ENCODE results near the gene NGDN.
A peak's percentile ranks its signal among the peaks of the same experiment; 100 is the strongest.
"Not testable (repeated sequence)": the region's sequence is repeated elsewhere in the genome, so short reads cannot be mapped to it uniquely, and the experiment has no call there.

Gene NGDN

GRCh38 chr14:23469127-23469905 lies at the start of gene NGDN:
NGDN (plus strand) TSS chr14:23469703; CDS start chr14:23469716, 13 bp downstream.
- peak; percentile 100 for DNase-seq

- DNase-seq, result no peak
These were observed 47.9 kb upstream of the NGDN start for GRCh38 chr14:23421594-23421993.

GRCh38 chr14:23423657-23424056 lies 45.8 kb upstream of the NGDN start:
- no peak for DNase-seq

DNA sequence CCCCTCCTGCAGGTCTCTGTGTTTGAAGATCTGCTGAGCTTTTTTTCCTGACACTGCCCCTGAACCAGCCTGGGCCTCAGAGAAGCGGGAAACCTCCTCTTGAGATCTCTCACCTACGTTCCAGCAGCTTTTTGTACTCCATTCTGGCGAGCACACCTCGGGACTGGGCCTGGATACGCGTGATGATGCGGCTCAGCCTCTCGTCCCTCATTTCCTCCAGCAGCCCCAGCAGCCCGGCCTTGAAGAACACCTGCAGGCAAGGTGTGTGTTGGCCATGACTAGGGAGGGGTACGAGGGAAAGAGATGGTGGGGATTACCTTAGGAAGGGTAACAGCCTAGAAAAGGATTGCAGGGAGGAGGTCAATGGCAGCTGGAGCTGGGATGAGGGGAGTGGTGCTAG lies 44.3 kb upstream of the NGDN start:
- DNase-seq, result no peak

GRCh38 chr14:23425798-23426197 lies 43.7 kb upstream of the NGDN start:
- DNase-seq, result not testable (repeated sequence)

- DNase-seq, result no peak
These were observed 40.6 kb upstream of the NGDN start for GRCh38 chr14:23428686-23429495.

GRCh38 chr14:23430016-23430722 lies 39.3 kb upstream of the NGDN start:
- DNase-seq, result no peak

GRCh38 chr14:23430723-23431085 lies 38.8 kb upstream of the NGDN start:
- peak; percentile 10 for DNase-seq

DNA sequence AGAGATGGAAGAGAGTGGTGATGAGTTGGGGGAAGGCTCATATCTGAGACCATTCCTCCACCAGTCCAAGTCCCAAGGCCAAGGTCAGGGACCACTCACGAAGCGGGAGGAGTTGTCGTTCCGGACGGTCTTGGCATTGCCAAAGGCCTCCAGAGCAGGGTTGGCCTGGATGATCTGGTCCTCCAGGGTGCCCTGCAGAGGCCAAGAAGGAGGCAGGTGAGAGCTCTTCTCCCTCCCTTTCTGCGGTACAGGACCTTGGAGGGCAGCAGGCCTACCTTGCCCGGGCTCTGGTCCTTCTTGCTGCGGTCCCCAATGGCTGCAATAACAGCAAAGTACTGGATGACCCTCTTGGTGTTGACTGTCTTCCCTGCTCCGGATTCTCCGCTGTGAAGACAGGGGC lies 38.0 kb upstream of the NGDN start:
- no peak for DNase-seq

DNA sequence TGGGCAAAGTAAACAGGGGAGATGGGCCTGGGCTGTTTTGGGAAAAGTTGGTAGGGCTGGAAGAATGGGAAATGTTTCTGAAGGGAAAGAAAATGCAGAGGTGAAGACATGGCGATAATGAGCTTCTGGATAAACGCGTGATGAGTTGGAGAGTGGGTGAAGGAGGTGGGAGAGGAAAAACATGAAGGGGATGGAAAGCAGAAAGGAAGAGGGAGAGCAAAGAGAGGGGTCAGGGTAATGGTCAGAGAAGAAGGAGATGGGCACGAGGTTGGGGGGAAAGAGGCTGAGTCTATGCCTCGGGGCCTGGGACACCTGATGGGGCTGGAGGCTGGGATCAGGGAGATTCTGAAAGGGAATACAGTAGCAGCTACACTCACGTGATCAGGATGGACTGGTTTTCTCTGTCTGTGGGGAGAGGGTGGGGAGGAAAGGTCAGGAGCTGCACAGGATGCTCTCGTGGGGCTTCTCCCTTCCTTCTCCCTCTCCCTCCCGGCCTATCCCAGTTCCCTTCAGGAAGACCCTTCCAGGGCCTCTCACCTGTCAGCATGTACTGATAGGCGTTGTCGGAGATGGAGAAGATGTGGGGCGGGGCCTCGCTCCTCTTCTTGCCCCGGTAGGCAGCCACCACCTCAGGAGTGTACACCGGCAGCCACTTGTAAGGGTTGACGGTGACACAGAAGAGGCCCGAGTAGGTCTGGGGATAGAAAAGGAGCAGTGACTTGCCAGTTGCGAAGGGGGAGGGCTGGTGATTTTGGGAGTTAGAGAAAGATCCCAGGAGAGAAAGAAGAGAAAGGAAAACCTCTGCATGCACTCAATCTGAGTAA lies 37.2 kb upstream of the NGDN start:
- no peak for DNase-seq

- no peak for DNase-seq
These were observed 36.6 kb upstream of the NGDN start for GRCh38 chr14:23432946-23433345.

DNA sequence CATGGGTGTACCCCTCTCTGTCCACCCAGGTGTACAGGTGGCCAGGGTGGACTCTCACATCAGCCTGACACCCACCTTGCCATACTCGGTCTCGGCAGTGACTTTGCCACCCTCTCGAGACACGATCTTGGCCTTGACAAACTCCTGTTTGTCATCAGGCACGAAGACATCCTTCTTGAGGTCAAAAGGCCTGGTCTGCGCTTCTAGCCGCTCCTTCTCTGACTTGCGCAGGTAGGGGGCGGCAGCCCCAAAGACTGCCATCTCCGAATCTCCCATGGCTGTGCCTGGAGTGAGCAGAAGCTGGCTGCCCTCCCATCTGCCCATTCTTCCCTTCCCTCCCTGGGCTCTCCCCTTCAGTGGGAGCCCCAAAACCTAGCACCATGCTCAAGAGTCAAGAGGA lies 36.0 kb upstream of the NGDN start:
- DNase-seq, result no peak

DNA sequence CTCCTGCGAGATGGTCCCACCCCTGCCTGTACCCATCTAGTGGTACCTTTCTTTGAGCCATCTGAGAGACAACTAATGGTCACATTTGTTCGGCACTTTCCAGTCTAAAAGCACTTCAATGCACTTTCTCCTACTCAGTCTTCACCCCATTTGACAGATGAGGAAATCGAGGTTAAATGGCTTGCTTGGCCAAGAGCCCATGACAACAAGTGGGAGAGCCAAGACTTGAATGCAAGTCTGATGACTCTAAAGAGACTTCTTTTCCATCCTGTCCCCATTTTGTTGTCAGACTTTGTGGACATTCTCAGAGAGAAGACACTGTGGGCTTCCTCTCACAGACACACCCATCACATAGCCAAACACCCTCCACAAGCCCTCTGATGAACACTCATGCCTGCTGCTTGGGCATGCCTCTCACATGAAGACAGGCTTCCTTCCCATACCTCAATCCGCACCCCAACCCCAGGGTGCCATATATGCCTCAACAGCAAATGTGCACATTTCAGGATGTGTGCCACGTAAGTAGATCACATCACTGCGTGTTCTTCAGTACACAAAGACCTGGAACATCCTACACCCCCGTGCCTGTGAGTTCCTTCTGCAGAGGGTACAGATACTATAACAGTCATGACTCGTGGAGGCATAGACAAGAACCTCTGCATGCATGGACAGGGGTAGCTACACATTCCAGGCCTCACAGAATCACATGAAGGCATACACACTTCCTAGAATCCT lies 34.8 kb upstream of the NGDN start:
- no peak for DNase-seq

GRCh38 chr14:23435543-23436326 lies 33.8 kb upstream of the NGDN start, which contains the start of gene MYH7:
MYH7 (minus strand) TSS chr14:23435660; CDS start chr14:23433732, 1,928 bp downstream.
- no peak for DNase-seq

- no peak for DNase-seq
These were observed 33.0 kb upstream of the NGDN start for GRCh38 chr14:23436327-23437132.

- DNase-seq, result no peak
These were observed 32.1 kb upstream of the NGDN start for GRCh38 chr14:23437133-23438100.

GRCh38 chr14:23438101-23438971 lies 31.2 kb upstream of the NGDN start:
- DNase-seq, result no peak
